ENCODE measurements around the gene NOS1AP. TPM values are rescaled to one million over a fixed set of nuclear protein-coding genes. Genes with fewer than 3 reads are reported as not detected.

The NOS1AP gene
- total RNA-seq, 2 experiments from 2014 or later = not detected

DNA sequence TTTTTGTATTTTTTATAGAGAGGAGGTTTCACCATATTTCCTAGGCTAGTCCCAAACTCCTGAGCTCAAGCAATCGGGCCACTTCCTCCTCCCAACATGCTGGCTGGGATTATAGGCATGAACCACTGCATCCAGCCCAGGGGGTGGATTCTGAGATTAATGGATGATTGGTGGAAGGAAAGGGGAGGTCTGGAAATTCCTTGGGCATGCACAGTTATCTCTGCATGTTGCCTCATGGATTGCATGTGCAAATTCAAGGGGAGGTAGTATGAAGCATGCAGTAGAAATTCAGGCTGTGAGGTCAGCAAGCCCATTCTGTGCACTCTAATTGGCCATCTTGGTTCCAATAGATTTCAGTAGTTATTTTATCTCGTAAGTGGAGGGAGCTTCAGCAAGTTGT, 182.7 kb downstream of the NOS1AP start:
- H3K36me3 ChIP-seq (ENCODE audit: insufficient read depth, low read length) = no peaks in the 10 kb centered on the region
- no peak overlapping the region for H3K4me2 ChIP-seq (ENCODE audit: low read length)
- no peaks in the 10 kb centered on the region for H3K9me2 ChIP-seq (ENCODE audit: insufficient read depth, low read length)
- no peaks in the 10 kb centered on the region for H3K9me3 ChIP-seq (ENCODE audit: low read length)
- H3K27ac ChIP-seq (ENCODE audit: low read depth, low read length, poor library complexity, severe bottlenecking) = no peak overlapping the region
- no peak for TF ChIP-seq EZH2phosphoT487 (IDR thresholded peaks at IDR 0.05; ENCODE audit: borderline replicate concordance, low read depth, low read length)
- TF ChIP-seq, protein P1, sequence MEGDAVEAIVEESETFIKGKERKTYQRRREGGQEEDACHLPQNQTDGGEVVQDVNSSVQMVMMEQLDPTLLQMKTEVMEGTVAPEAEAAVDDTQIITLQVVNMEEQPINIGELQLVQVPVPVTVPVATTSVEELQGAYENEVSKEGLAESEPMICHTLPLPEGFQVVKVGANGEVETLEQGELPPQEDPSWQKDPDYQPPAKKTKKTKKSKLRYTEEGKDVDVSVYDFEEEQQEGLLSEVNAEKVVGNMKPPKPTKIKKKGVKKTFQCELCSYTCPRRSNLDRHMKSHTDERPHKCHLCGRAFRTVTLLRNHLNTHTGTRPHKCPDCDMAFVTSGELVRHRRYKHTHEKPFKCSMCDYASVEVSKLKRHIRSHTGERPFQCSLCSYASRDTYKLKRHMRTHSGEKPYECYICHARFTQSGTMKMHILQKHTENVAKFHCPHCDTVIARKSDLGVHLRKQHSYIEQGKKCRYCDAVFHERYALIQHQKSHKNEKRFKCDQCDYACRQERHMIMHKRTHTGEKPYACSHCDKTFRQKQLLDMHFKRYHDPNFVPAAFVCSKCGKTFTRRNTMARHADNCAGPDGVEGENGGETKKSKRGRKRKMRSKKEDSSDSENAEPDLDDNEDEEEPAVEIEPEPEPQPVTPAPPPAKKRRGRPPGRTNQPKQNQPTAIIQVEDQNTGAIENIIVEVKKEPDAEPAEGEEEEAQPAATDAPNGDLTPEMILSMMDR (conservative IDR thresholded peaks at IDR 0.05; ENCODE audit: low read length) = no peak
- H3K4me1 ChIP-seq (ENCODE audit: insufficient read depth, low read length, poor library complexity, severe bottlenecking) = no peaks in the 10 kb centered on the region
- no peak for DNase-seq (ENCODE audit: low spot score)
- POLR2A ChIA-PET = interaction anchor here (0.6 kb wide), 1 partner anchor 85 kb away, joined by 3 read pairs; no protein-coding TSS in a partner anchor
- no peaks in the 10 kb centered on the region for H4K20me1 ChIP-seq (ENCODE audit: insufficient read depth, low read length)
- BruUV-seq (replicated peaks) = no TSS peak
- CTCF ChIA-PET (ENCODE audit: unreplicated experiment) = no interaction called here
- no peak overlapping the region for H2AFZ ChIP-seq (ENCODE audit: low read length)
- H3K4me3 ChIP-seq (ENCODE audit: low read depth, low read length, poor library complexity, severe bottlenecking) = no peak overlapping the region
- intact Hi-C loops (cut with micrococcal nuclease; ENCODE audit: unreplicated experiment) = no loop called here
- H3K79me2 ChIP-seq (ENCODE audit: insufficient read depth, low read depth, low read length) = no peaks in the 10 kb centered on the region

DNA sequence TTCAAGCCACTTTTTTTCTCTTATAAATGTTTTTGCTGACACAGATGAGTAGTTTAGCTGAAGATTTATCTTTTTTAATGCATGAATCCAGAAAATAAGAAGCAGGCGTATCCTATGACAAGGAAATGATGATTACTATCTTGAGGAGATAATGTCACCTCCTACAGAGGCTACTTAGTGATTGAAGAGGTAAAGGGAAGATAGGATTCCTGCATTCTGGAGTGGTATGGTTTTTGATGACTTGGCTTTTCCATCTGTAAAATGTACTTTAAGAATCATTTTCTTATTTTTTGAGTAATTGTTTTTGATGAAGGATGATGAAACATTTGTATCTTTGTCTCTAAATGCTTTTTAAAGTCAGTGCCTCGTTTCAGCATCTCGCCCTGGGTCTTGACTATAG, 184.3 kb downstream of the NOS1AP start:
- intact Hi-C loops (cut with micrococcal nuclease; ENCODE audit: unreplicated experiment) = no loop called here
- BruUV-seq (replicated peaks) = no TSS peak
- Histone ChIP-seq H3K4me2 (ENCODE audit: low read length) (no peak overlapping the region), H3K9me3 (ENCODE audit: low read length) (no peaks in the 10 kb centered on the region), H3K4me1 (ENCODE audit: insufficient read depth, low read length, poor library complexity, severe bottlenecking) (no peaks in the 10 kb centered on the region), H3K79me2 (ENCODE audit: insufficient read depth, low read depth, low read length) (no peaks in the 10 kb centered on the region), H3K27ac (ENCODE audit: low read depth, low read length, poor library complexity, severe bottlenecking) (no peak overlapping the region), H3K36me3 (ENCODE audit: insufficient read depth, low read length) (no peaks in the 10 kb centered on the region), H3K4me3 (ENCODE audit: low read depth, low read length, poor library complexity, severe bottlenecking) (no peak overlapping the region), H3K9me2 (ENCODE audit: insufficient read depth, low read length) (no peaks in the 10 kb centered on the region), H4K20me1 (ENCODE audit: insufficient read depth, low read length) (no peaks in the 10 kb centered on the region), H2AFZ (ENCODE audit: low read length) (no peak overlapping the region)
- POLR2A ChIA-PET = interaction anchor here (0.7 kb wide), 1 partner anchor 183 kb away, joined by 3 read pairs; no protein-coding TSS in a partner anchor
- CTCF ChIA-PET (ENCODE audit: unreplicated experiment) = no interaction called here
- DNase-seq (ENCODE audit: low spot score) = no peak
- TF ChIP-seq EZH2phosphoT487 (IDR thresholded peaks at IDR 0.05; ENCODE audit: borderline replicate concordance, low read depth, low read length) = no peak
- TF ChIP-seq, protein P1 (conservative IDR thresholded peaks at IDR 0.05; ENCODE audit: low read length) = no peak

DNA sequence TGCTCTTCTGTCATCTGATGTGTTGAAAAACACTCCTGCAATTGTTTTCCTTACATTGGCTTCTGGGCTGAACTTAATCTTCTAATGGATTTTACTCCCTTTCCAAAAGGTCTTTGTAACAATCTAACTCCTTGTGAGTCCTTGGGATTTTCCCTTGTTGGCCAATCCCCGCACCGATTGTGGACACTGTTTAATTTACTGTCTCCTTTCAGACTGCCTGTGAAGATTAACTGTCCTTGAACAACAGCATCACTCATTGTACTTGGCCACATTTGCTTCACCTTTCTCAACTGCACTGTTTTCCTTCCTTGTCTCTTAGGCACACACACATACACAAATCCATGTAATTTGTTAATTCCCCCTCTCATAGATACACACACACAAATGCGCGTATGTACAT, 186.8 kb downstream of the NOS1AP start:
- no peak for DNase-seq (ENCODE audit: low spot score)
- Histone ChIP-seq H3K36me3 (ENCODE audit: insufficient read depth, low read length) (no peaks in the 10 kb centered on the region), H3K9me2 (ENCODE audit: insufficient read depth, low read length) (no peaks in the 10 kb centered on the region), H3K4me1 (ENCODE audit: insufficient read depth, low read length, poor library complexity, severe bottlenecking) (no peaks in the 10 kb centered on the region), H3K79me2 (ENCODE audit: insufficient read depth, low read depth, low read length) (no peaks in the 10 kb centered on the region), H3K4me3 (ENCODE audit: low read depth, low read length, poor library complexity, severe bottlenecking) (no peak overlapping the region), H2AFZ (ENCODE audit: low read length) (no peak overlapping the region), H3K27ac (ENCODE audit: low read depth, low read length, poor library complexity, severe bottlenecking) (no peak overlapping the region), H3K9me3 (ENCODE audit: low read length) (no peaks in the 10 kb centered on the region), H4K20me1 (ENCODE audit: insufficient read depth, low read length) (no peaks in the 10 kb centered on the region), H3K4me2 (ENCODE audit: low read length) (no peak overlapping the region)
- no TSS peak for BruUV-seq (replicated peaks)
- TF ChIP-seq EZH2phosphoT487 (IDR thresholded peaks at IDR 0.05; ENCODE audit: borderline replicate concordance, low read depth, low read length) = no peak
- TF ChIP-seq, protein P1 (conservative IDR thresholded peaks at IDR 0.05; ENCODE audit: low read length) = no peak
- POLR2A ChIA-PET = no interaction called here
- CTCF ChIA-PET (ENCODE audit: unreplicated experiment) = no interaction called here
- intact Hi-C loops (cut with micrococcal nuclease; ENCODE audit: unreplicated experiment) = no loop called here

Measured in OCI-LY7 (cell line).